ENCODE measurements around the gene SNRPB2.

Gene SNRPB2

GRCh38 chr20:16785226-16785625 lies 55.4 kb downstream of the SNRPB2 start:
- Histone ChIP-seq H3K9me3 (ENCODE audit: control insufficient read depth in 2 of 2, low read length in 2 of 2) (no peaks in the 10 kb centered on the region), H3K4me3 (ENCODE audit: low read length in 2 of 2) (no peak overlapping the region), H3K4me1 (ENCODE audit: control insufficient read depth, insufficient read depth, low read length) (no peaks in the 10 kb centered on the region)

More at GRCh38 chr20:16785226-16785625, 55.4 kb downstream of the SNRPB2 start:
- Histone ChIP-seq H3K27ac (ENCODE audit: low read length) (no peak overlapping the region), H3K27me3 (ENCODE audit: control insufficient read depth in 1 of 2, insufficient read depth in 2 of 2, low read length in 2 of 2) (no peaks in the 10 kb centered on the region), H3K36me3 (ENCODE audit: control insufficient read depth in 2 of 2, insufficient read depth in 2 of 2, low read length in 2 of 2) (no peaks in the 10 kb centered on the region), H3K9ac (ENCODE audit: low read length in 2 of 2) (no peak overlapping the region)
